HCT116 (cell line): Measurements from ENCODE around the gene PLK1.

ENCODE experiments used
- ATF3 ChIP-seq: IDR thresholded peaks from 2 replicates; pipeline ENCODE4 v1.6.1; 2012
- CEBPB ChIP-seq: IDR thresholded peaks from 2 replicates; pipeline ENCODE4 v1.6.1; 2012; ENCODE audit warnings: low read depth
- CTCF ChIP-seq, 3 experiments: fragments of 200-600 bp in 1 of 3; sonication (generic) in 1 of 3; IDR thresholded peaks in 2 of 3; conservative IDR thresholded peaks in 1 of 3; 2 replicates each; pipeline ENCODE4 v1.5.1; 2012 to 2017; ENCODE audit warnings: low read depth in 2 of 3, low read length in 2 of 3, antibody characterized with exemption in 1 of 3, borderline replicate concordance in 1 of 3, control low read depth in 1 of 3, mild to moderate bottlenecking in 1 of 3, mixed read lengths in 1 of 3, mixed run types in 1 of 3, moderate library complexity in 1 of 3; ENCODE audit not compliant: insufficient read depth in 1 of 3
- EZH2 ChIP-seq: fragments of 200-600 bp; sonication (generic); IDR thresholded peaks from 2 replicates; pipeline ENCODE4 v1.6.1; 2017; ENCODE audit warnings: antibody characterized with exemption, mixed run types
- EZH2phosphoT487 ChIP-seq: fragments of 200-600 bp; IDR thresholded peaks from 2 replicates; pipeline ENCODE4 v1.6.1; 2018; ENCODE audit warnings: antibody characterized with exemption, borderline replicate concordance
- POLR2A ChIP-seq: IDR thresholded peaks from 2 replicates; pipeline ENCODE4 v1.7.0; 2011; ENCODE audit warnings: borderline replicate concordance; ENCODE audit not compliant: insufficient read depth, insufficient read length; ENCODE audit errors: extremely low read depth
- POLR2AphosphoS5 ChIP-seq: IDR thresholded peaks from 2 replicates; pipeline ENCODE4 v1.6.1; 2011; ENCODE audit warnings: mild to moderate bottlenecking, low read depth, low read length, moderate library complexity
- RAD21 ChIP-seq: IDR thresholded peaks from 2 replicates; pipeline ENCODE4 v1.6.1; 2012; ENCODE audit warnings: low read depth, mild to moderate bottlenecking
- SIN3A ChIP-seq: IDR thresholded peaks from 2 replicates; pipeline ENCODE4 v1.6.1; 2012; ENCODE audit warnings: low read depth
- SP1 ChIP-seq: IDR thresholded peaks from 2 replicates; pipeline ENCODE4 v1.6.1; 2012; ENCODE audit warnings: low read depth
- ZNF274 ChIP-seq: fragments of 200-500 bp; sonication (Bioruptor generic); IDR thresholded peaks from 2 replicates; pipeline ENCODE4 v1.6.1; 2014; ENCODE audit warnings: mild to moderate bottlenecking, low read depth, low read length, inconsistent platforms

GRCh38 chr16:23689442-23690187 is 10.9 kb downstream of the PLK1 start:
- TF ChIP-seq POLR2A (no peak), CEBPB (no peak), CTCF (IDR thresholded peaks at IDR 0.05 in 2 of 3, conservative IDR thresholded peaks at IDR 0.05 in 1 of 3; ENCODE audit: borderline replicate concordance in 1 of 3, insufficient read depth in 1 of 3, low read depth in 2 of 3, low read length in 2 of 3) (no peak), RAD21 (no peak), EZH2 (no peak), SIN3A (no peak), ZNF274 (no peak), POLR2AphosphoS5 (0 out of 2 replicates have a peak, but pooled peaks have one; percentile 20), ATF3 (no peak), EZH2phosphoT487 (no peak), SP1 (no peak)
